ENCODE data around the gene RHCE. TPM values are rescaled to one million over a fixed set of nuclear protein-coding genes. Genes with fewer than 3 reads are reported as not detected.
A peak's percentile ranks its signal among the peaks of the same experiment; 100 is the strongest.
"Not testable (repeated sequence)": the region's sequence is repeated elsewhere in the genome, so short reads cannot be mapped to it uniquely, and the experiment has no call there.

Gene RHCE
- total RNA-seq, 8 experiments from 2014 or later = 0.27 to 11.2 (median 3.3) TPM; not detected in 1

DNA sequence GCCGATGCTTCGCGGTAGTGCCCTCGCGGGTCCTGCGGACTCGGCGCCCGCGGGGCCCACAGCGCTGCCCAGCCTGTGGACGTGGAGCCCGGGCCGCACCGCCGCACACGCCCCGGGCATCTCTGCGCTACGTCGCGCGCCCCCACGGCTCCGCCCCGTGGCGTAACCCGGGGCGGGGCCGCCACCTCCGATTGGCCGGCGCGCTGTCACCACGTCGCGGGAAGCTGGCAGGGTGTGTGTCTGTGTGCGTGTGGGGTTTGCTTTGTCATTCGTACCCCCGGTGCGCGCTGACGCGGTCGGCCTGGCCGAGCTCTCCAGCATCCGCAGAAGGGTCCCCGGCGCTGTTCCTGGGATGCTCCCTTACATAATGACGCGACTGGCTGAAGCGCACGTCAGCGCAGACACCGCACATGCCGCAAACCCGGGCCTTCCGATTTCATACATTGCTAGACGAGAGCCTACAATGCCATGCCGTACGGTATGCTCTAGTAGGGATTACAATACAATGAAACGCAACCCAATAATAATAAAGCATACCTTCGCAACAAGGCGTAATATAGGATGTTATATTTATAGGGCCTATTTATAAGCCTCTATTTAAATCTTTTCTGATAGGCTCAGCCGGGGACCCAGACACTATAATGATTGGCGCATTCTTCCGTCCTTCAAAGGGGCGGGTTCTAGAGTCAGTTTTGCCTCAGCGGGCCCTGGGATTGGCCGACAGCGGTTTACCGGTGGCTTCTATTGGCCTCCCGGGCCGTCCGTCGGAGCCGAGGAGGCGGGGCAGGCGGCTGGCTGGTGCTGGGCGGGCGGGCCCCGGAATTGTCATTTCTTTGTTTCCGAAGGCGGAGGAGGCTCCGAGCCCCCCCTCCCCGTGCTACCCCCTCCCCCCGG, 9.7 kb upstream of the RHCE start, which contains the start of gene MACO1:
Gene MACO1 (plus strand): TSS at position 825 of the 894 bp plus-strand sequence. CDS start 202 bp downstream, outside the sequence.
- in situ Hi-C loops (cut with MboI; ENCODE audit: low pct_unique_long_range_greater_than_20kb in 2 of 9, low sequenced_read_pairs in 9 of 9, unreplicated experiment in 9 of 9) = no loop called here
- Histone ChIP-seq H3K27ac (peak within 1 kb of the TSS; percentile 95 to 99), H3K4me1 (replicated peaks in 1 of 2) (peaks cover 7 to 34% of the 10 kb centered on the region in 2 donors), H3K4me3 (peak within 1 kb of the TSS; percentile 65 to 89 (median 77))
- 0 to 10% (median 0%) methylated on average over 1 to 28 of the region's 87 CpGs for WGBS, 10 experiments
- ATAC-seq (replicated peaks in 6 of 8) = peak; percentile 89 to 94 (median 90)

DNA sequence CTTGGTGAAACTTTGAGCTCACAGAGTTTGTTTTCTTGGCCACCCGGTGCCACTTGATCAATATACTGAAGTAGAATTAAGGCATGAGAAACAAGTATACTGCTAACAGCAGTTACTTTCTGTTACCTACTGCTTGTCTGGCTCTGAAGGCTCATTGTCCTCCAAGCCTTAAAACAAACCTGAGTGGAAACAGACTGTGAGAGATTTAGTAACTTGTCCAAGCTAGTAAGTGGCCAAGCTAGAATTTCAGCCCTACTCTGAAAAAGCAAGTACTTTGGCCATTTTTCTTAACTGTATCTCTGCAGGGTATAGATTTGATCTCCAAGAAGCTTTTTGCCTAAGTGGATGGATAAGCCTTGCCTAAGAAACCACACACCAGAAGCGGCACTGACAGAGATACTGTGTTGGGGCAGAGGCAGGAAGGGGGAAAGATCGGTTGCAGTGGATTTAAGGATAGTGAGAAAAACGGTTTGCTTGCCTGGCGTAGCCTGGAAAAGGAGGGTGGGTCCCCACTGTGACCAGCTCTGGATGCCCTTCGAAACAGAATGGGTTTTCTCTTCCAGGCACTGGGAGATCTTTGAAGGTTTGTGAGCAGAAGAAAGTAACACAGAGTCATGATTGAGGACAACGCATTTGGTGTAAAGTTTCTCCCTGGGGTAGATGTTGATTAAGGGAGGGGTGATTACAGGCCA, 8.0 kb upstream of the RHCE start:
- H3K4me1 ChIP-seq (replicated peaks in 1 of 2) = peaks cover 7 to 24% of the 10 kb centered on the region in 2 donors
- peak overlapping the region in 1 of 5 donors; percentile 65 for H3K4me3 ChIP-seq
- no peak for ATAC-seq (replicated peaks in 6 of 8)
- in situ Hi-C loops (cut with MboI; ENCODE audit: low pct_unique_long_range_greater_than_20kb in 2 of 9, low sequenced_read_pairs in 9 of 9, unreplicated experiment in 9 of 9) = no loop called here
- H3K27ac ChIP-seq = no peak overlapping the region
- 86 to 100% (median 93%) methylated on average over 1 to 7 of the region's 7 CpGs for WGBS, 10 experiments

- ATAC-seq (replicated peaks in 6 of 8) = no peak
- WGBS, 10 experiments = 85 to 100% (median 90%) methylated on average over 1 of the region's 1 CpG; no CpG with 5 or more reads in 5 of the 10 experiments
- Histone ChIP-seq H3K4me3 (no peak overlapping the region), H3K4me1 (replicated peaks in 1 of 2) (peaks cover 2 to 14% of the 10 kb centered on the region in 2 donors), H3K27ac (no peak overlapping the region)
- in situ Hi-C loops (cut with MboI; ENCODE audit: low pct_unique_long_range_greater_than_20kb in 2 of 9, low sequenced_read_pairs in 9 of 9, unreplicated experiment in 9 of 9) = no loop called here
Observed at GRCh38 chr1:25427696-25428095, 7.1 kb upstream of the RHCE start.

- ATAC-seq (replicated peaks in 6 of 8) = peak in 1 of 8 experiments; percentile 5
- WGBS, 10 experiments = 40 to 88% (median 77%) methylated on average over 3 to 16 of the region's 16 CpGs; no CpG with 5 or more reads in 3 of the 10 experiments
- peaks cover 2 to 6% of the 10 kb centered on the region in 2 donors for H3K4me1 ChIP-seq (replicated peaks in 1 of 2)
- in situ Hi-C loops (cut with MboI; ENCODE audit: low pct_unique_long_range_greater_than_20kb in 2 of 9, low sequenced_read_pairs in 9 of 9, unreplicated experiment in 9 of 9) = no loop called here
- no peak overlapping the region for H3K4me3 ChIP-seq
- H3K27ac ChIP-seq = no peak overlapping the region
Observed at GRCh38 chr1:25425098-25426085, 4.8 kb upstream of the RHCE start.

DNA sequence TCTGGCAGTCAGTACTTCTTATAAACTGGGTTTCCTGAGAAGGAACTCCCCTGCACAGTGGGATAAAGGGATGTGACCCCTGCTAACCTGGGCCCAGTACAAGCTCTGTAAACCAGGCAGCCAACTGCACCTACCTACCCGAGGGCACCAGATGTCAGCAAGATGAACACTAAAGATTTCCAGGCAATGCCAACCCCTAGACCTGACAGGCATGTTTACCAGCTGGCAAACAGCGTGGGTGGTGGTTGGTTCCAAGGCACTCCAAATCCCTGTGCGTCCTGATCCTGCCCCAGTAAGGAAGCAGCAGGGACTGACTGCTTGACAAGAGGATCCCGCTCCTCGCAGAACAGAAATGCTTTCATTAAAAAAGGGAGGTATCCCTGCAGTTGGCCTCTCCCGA, 2.6 kb upstream of the RHCE start:
- ATAC-seq (replicated peaks in 6 of 8); H3K4me1 ChIP-seq (replicated peaks in 1 of 2); H3K27ac ChIP-seq; H3K4me3 ChIP-seq; in situ Hi-C loops (cut with MboI; ENCODE audit: low pct_unique_long_range_greater_than_20kb in 2 of 9, low sequenced_read_pairs in 9 of 9, unreplicated experiment in 9 of 9): not testable (repeated sequence)
- 65 to 100% (median 90%) methylated on average over 1 to 3 of the region's 6 CpGs; no CpG with 5 or more reads in 6 of the 10 experiments for WGBS, 10 experiments

DNA sequence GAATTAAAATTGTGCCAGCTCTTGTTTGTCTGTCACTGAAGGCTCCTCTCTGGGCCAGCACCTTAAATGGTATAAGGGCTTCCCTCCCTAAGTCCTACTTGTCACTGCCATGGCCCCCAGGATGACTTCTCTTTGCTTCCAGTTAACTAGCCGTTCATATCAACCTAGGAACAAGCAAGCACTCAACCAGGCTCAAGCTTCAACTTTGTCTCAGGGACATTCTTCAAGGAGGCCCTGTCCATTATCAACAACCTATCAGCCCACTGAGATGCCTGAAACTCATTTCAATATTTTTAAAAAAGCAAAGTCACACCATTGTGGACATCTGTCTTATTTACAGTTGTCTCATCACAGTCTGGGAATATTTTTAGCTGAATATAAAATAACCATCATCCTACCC, 1.3 kb downstream of the RHCE start:
- ATAC-seq (replicated peaks in 6 of 8); H3K4me1 ChIP-seq (replicated peaks in 1 of 2); H3K27ac ChIP-seq; in situ Hi-C loops (cut with MboI; ENCODE audit: low pct_unique_long_range_greater_than_20kb in 2 of 9, low sequenced_read_pairs in 9 of 9, unreplicated experiment in 9 of 9); H3K4me3 ChIP-seq: not testable (repeated sequence)
- WGBS, 10 experiments = 100% methylated on average over 1 of the region's 1 CpG; no CpG with 5 or more reads in 9 of the 10 experiments

DNA sequence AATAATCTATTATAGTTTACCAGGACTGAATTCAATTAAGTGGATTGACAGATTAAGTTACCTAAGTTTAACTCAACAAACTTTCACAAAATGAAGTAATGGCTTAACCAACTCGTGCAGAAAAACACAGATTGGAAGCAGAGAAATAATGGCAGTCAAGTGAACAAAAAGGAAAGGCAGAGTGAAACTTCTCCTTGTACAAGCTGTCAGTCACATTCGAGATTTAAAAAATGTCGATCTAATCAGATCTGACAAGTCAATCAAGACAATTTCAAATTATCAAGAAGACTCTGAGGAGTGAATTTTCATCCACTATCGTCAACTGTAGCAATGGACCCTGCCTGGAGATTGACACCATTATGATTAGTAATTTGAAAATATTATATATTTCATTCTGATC, 3.3 kb downstream of the RHCE start:
- H3K4me1 ChIP-seq (replicated peaks in 1 of 2); H3K27ac ChIP-seq; ATAC-seq (replicated peaks in 6 of 8); H3K4me3 ChIP-seq; in situ Hi-C loops (cut with MboI; ENCODE audit: low pct_unique_long_range_greater_than_20kb in 2 of 9, low sequenced_read_pairs in 9 of 9, unreplicated experiment in 9 of 9): not testable (repeated sequence)
- WGBS, 10 experiments = 59 to 100% (median 80%) methylated on average over 1 to 2 of the region's 4 CpGs; no CpG with 5 or more reads in 5 of the 10 experiments

DNA sequence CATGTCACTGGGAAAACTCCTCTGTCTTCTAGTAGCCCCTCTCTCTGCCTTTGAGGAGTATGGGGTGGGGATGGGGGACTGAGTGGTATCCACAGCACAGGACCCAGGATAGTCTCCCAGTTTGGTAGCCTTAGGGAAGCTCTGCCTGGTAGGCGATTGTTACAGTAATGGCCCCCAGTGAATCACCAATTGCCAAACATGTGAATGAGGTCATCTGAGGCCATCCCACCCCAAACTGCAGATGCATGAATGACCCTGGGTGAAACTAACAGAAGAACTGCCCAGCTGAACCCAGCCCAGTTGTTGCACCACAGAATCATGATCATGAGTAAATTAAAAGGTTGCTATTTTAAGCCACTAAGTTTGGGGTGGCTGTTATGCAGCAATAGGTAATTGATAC, 6.0 kb downstream of the RHCE start:
- H3K4me1 ChIP-seq (replicated peaks in 1 of 2); in situ Hi-C loops (cut with MboI; ENCODE audit: low pct_unique_long_range_greater_than_20kb in 2 of 9, low sequenced_read_pairs in 9 of 9, unreplicated experiment in 9 of 9); H3K4me3 ChIP-seq; H3K27ac ChIP-seq: not testable (repeated sequence)
- WGBS, 10 experiments = no CpG with 5 or more reads among the region's 1 CpG
- peak in 2 of 8 experiments; percentile 29 to 87 for ATAC-seq (replicated peaks in 6 of 8)

- WGBS, 10 experiments = no CpG with 5 or more reads among the region's 6 CpGs
- H3K27ac ChIP-seq; in situ Hi-C loops (cut with MboI; ENCODE audit: low pct_unique_long_range_greater_than_20kb in 2 of 9, low sequenced_read_pairs in 9 of 9, unreplicated experiment in 9 of 9); H3K4me3 ChIP-seq; ATAC-seq (replicated peaks in 6 of 8); H3K4me1 ChIP-seq (replicated peaks in 1 of 2): not testable (repeated sequence)
Observed at GRCh38 chr1:25414157-25414556, 6.5 kb downstream of the RHCE start.

- WGBS, 10 experiments = 100% methylated on average over 1 of the region's 14 CpGs; no CpG with 5 or more reads in 9 of the 10 experiments
- ATAC-seq (replicated peaks in 6 of 8); H3K27ac ChIP-seq; H3K4me3 ChIP-seq; in situ Hi-C loops (cut with MboI; ENCODE audit: low pct_unique_long_range_greater_than_20kb in 2 of 9, low sequenced_read_pairs in 9 of 9, unreplicated experiment in 9 of 9); H3K4me1 ChIP-seq (replicated peaks in 1 of 2): not testable (repeated sequence)
Observed at GRCh38 chr1:25412872-25413623, 7.6 kb downstream of the RHCE start.

GRCh38 chr1:25409641-25410427, 10.8 kb downstream of the RHCE start:
- not testable (repeated sequence) for H3K27ac ChIP-seq; H3K4me3 ChIP-seq; H3K4me1 ChIP-seq (replicated peaks in 1 of 2); ATAC-seq (replicated peaks in 6 of 8)
- WGBS, 10 experiments = 25 to 100% (median 100%) methylated on average over 1 to 4 of the region's 10 CpGs; no CpG with 5 or more reads in 1 of the 10 experiments
- in situ Hi-C loops (cut with MboI; ENCODE audit: low pct_unique_long_range_greater_than_20kb in 2 of 9, low sequenced_read_pairs in 9 of 9, unreplicated experiment in 9 of 9) = loop anchor here in 1 of 9 experiments (10.0 kb wide), 1 partner anchor 125 kb away; no protein-coding TSS in a partner anchor

Measured in motor neuron (in vitro differentiated cells).